Suppressor macrophage treated with lipopolysaccharide for 1 hour (primary cell): Measurements from ENCODE around the gene GLRX3.
A peak's percentile ranks its signal among the peaks of the same experiment; 100 is the strongest.

Experiments
- DNase-seq, 3 donors: peaks; one replicate each; pipeline ENCODE4 v3.0.0-alpha.2; 2020 to 2022

Gene GLRX3

DNA sequence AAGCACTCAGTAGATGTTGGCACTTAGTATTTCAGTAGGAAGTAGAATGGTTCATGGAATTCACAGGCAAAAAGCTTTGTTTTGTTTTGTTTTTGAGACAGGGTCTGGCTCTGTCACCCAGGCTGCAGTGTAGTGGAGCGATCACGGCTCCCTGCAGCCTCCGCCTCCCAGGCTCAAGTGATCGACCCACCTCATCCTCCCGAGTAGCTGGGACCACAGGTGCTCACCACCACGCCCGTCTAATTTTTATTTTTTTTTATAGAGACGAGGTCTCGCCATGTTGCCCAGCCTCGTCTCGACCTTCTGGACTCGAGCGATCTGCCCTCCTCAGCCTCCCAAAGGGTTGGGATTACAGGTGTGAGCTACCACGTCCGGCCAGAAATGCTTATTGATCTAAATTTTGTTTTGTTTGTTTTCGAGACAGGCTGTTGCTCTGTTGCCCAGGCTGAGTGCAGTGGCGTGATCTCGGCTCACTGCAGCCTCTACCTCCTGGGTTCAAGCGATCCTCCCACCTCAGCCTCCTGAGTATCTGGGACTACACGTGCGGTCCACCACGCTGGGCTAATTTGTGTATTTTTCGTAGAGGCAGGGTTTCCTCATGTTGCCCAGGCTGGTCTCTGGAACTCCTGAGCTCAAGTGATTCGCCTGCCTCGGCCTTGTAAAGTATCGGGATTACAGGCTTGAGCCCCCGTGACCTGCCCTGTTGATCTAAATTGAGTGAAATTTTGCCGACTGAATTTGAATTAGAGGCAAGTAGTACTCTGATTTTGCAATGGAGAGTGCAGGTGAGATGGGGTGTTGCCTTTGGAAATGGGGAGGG lies 1.7 kb downstream of the GLRX3 start:
- DNase-seq: no peak

DNA sequence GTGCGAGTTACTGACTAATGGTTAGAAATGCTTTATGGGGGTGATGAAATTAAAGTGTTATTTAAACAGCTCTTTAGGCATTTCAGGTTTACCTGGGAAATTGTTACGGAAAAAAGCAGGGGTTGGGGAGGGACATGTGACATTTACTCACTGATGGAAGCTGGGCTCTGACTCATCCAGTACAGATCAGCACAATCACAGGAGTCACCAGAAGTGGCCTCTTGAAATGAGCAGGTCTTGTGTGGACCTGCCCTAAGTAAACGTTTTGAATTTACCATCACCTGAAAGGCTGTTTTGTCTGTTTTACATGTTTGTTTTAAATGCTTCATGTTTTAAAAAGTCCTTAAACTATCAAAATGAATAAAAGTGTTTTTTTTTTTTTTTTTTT lies 2.3 kb downstream of the GLRX3 start:
- DNase-seq: peak; percentile 61 to 71 (median 70)

DNA sequence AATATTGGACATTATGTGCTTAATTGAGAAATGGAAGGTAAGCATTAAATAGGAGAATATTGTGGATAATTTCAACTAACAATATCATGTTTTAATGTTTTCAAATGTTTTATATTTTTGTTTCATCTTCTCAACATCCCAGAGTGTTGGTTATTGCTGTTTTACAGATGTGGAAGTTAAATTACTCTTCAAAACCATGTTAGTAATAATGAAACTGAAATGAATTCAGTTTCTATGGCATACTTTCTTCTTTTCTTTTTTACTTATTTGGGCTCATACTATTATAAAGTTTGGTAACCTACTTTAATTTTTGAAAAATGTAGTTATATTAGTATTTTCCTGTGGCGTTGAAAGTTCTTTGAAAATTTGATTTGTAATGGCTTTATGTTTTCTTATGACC lies 4.2 kb downstream of the GLRX3 start:
- DNase-seq: peak in 2 of 3 donors; percentile 36 to 56

DNA sequence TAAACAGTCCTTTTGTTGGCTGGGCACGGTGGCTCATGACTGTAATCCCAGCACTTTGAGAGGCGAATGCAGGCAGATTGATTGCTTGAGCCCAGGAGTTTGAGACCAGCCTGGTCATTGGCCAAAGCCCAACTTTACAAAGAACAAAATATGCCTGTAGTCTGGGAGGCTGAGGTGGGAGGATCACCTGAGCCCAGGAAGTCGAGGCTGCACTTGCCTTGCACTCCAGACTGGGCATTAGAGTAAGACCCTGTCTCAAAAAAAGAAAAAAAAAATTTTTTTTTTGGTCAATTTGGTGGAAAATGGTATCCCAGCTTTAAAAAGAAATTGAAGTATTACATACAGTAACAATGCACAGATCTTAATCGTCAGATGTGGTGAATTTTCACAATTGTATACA lies 4.8 kb downstream of the GLRX3 start:
- no peak for DNase-seq

DNA sequence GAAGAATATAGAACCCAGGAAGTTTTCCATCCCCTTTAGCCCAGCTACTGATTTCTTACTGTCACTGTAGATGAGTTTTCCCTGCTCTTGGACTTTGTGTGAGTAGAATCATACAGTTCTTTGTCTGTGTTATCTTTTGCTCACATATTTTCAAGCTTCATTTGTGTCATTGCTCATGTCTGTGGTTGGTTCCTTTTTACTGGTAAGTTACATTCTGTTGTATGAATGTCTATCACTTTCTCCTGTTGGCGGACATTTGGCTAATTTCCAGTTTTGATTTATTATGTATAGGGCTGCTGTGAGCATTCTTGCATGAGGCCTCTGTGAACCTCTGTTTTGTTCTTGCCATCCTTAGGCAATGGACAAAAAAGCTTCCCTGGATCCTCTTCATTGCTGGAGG lies 5.3 kb downstream of the GLRX3 start:
- no peak for DNase-seq

DNA sequence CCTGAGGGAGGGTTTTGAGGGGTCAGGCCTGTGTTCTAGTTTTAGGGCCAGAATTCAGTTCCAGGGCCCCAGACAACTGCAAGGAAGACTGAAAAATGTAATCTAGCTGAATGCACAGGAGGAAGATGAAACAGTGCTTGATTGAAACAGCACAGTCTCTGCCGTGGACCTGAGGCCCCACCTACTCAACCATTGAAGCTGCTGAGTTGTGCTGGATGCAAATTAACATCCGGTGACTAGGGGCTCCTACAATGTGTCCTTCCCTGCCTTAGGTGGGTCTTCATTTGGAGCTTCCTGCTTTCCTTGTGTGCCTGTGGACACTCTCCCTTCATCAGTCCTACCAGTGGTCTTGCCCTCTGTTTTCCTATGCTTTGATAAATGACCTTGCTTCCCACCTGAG lies 5.7 kb downstream of the GLRX3 start:
- DNase-seq: no peak

DNA sequence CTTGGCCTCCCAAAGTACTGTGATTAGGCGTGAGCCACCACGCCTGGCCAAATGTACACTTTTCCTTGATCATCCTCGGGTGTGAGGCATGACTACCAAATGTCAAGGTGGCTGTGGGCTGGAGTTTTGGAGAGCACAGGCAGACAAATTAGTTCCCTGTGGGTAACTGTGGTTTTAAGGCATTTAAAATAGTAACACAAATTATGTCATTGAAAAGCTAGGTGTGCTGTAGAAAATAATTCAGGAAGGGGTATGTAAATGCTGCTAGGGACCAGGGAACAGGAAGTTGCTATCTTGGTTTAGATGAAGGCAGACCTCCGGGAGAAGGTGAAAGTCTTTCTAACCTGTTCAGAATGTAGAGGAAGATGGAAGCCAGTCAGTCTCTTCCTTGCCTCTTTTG lies 9.9 kb downstream of the GLRX3 start:
- no peak for DNase-seq

DNA sequence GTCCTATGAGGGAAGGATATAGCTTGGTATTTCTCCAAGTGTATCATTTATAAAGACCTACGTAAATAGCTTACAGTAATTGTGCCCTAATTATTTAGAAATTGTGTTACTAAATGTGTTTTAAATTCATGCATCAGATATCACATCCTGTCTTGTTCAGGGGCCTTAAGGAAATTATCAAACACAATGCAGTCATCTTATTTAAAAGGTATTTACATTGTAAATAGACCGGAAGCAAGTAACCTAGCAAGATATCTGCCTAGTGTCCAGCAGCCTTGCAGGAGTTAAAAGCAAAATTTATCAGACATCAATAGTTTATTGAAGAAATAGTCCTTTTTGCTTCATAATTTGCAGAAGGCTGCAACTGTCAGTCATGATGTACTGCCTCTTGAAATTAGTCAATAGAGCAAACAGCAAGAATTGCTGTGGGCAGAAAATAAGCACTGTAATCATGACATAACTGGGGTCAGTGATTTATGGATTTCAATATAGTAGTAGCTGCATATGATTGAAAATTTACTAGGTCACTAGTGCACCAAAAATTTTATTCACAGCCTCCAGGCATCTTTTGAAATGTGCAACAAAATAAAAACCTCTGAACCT lies 23.1 kb downstream of the GLRX3 start:
- DNase-seq: no peak

DNA sequence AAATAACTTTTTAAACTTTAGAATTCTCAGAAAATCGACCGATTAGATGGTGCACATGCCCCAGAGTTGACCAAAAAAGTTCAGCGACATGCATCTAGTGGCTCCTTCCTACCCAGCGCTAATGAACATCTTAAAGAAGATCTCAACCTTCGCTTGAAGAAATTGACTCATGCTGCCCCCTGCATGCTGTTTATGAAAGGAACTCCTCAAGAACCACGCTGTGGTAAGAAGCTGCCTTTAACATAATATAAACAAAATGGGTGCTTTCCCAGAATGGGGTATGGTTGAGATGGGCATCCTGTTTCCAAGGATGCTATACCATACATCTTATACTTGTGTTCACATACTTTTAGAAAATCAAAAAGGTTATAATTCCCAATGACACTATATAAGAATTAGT lies 24.6 kb downstream of the GLRX3 start:
- DNase-seq: no peak

DNA sequence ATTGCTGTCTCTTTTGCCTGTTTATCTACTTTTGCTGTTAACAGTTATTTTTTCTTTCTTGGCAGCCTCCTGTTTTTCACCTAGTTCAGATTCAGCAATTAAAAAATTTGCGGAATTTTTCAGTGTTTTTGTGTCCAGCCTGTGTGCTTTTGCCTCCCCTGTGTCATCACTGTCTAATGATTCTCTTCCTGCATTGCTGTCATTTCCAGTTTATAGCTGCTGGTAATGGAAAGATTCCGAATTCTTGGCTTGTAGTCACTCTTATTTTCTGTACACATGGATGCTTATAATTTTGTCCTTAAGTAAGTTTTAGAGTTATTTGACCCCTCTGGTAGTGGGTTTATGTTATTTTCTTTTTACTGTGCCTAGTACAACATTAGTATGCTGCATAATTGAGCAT lies 25.1 kb downstream of the GLRX3 start:
- no peak for DNase-seq

DNA sequence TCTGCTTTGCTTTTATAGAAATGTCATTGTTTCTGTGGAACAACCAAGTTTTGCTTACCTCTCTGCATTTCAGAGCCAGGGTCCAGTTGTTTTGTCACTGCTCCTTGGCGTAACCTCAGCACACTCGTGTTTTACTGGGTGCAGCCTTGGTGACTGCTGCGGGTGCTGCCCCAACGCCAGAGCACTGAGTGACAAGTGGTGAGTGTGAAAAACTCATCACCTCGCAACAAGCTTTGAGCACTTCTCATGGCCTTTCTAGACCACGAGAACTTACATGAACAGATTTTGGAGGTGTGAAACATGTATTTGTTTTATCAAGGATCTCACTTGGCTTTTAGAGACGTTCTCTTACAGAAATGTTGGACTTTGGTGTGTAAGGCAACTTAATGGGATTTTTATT lies 31.0 kb downstream of the GLRX3 start:
- DNase-seq: no peak

DNA sequence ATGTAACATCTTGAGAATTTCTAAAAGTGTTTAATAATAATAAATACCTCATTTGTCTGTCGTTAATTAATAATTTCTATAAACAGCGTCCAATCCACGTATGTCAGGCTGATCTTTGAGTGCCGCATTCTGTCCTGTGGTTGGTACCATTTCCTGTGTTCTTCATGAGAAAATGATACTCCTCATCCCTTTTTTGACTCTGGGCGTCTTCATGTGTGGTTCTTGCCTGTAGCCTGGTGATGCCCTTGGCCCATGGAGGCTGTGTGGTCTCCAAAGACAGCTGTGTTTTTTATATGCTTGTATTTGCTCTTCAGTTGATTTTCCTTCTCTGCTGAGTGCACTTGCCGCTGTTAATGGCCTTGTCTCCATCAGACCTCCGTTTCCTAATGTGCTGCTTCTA lies 31.5 kb downstream of the GLRX3 start:
- no peak for DNase-seq

DNA sequence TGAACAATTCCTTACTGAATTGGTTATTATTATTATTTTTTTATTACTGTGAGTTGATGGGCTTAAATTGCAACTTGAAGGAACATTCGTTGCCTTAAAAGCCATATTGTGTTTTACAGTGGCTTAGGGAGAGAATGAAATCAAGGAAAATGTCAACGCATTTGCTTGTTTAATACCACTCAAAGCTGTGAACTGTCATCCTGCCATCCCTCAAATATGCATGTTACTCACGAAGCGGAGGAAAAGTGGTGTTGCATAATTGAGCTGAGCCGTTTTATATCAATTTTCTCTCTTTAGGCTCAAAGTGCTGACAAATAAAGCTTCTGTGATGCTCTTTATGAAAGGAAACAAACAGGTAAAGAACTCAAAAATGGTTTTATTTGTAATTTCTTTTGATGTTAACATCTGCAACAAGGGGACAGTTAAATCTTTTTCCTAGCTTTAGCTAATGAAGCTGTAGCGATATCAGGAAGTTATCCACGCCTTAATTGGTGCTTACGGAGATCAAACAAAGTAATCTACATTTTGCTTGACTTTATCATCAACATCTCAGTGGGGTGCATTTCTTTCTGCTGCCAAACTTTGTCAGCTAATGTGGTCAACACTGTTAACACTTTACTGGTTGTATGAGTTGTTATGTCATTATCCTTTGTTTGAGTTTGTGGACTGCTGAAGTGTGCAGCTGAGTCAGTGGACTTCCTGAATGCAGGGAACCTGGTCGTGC lies 33.1 kb downstream of the GLRX3 start:
- DNase-seq: no peak

DNA sequence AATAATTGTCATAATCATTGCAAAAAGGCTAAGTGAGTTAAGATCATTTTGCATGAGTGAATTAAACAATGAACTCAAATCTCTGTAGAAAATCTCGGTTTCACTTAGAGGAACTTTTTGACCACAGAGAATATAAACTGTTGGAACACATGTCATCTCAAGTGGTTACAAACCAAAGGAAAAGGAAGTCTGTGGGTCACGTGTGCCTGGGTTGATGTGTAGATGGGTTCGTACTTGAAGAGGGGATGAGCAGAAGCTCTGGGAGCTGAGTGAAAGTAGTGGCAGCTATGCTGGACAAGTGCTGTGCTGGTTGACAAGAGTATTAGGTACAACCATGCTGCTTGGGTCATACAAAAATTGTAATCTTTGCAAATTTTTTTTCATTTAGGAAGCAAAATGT lies 35.0 kb downstream of the GLRX3 start:
- DNase-seq: peak; percentile 10 to 31 (median 20)

DNA sequence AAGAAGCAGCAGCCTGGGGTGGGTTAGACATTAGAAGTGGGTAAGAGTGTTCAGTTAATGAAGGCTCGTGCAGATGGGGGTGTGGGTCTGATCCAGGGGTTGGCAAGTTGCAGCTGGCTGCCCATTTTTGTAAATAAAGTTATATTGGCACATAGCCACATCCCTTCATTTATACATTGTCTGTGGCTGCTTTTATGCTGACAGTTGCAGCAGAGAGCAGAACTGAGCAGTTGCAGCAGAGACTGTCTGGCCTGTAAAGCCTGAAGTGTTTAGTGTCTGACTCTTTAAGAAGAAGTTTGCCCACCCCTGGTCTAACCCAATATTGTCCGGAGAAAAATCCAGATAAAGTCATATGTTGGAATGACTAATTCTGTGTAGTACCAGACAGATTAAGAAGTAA lies 38.1 kb downstream of the GLRX3 start:
- DNase-seq: no peak

DNA sequence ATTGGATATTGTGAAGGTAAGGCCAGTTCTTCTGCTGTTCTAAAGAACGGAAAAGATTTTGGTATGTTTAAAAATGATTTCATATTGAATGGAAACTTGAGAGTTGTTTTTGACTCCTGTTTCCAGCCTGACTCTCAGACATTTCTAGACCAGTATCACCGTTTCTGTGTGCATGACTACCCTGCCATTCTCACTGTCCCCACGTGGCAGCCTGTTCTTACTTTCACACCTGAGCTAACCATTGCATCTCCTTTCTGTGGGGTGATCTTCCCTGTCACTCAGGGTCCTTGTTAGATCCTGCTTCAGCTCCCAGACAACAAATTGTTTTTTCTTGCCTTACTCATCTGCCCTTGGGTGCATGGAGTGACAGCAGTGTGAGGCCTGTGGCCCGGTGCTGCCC lies 38.9 kb downstream of the GLRX3 start:
- no peak for DNase-seq

DNA sequence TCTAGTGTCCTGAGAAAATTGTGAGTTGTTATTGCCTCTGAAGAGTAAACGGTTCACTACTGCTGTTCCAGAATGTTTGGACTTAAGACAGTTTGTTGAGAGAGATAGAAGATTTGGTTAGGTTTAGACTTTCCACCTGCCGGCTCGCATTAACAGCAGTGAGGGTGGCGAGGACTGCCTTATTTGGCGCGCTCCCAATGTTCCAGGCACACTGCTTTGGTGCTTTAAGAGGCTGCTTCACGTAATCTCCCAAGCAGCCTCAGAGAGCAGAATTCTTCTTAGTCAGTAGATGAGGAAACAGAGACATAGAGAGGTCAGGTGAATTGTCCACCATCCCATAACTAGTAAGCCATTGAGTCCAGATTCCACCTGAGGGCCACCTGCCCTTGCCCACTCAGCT lies 41.1 kb downstream of the GLRX3 start:
- no peak for DNase-seq

DNA sequence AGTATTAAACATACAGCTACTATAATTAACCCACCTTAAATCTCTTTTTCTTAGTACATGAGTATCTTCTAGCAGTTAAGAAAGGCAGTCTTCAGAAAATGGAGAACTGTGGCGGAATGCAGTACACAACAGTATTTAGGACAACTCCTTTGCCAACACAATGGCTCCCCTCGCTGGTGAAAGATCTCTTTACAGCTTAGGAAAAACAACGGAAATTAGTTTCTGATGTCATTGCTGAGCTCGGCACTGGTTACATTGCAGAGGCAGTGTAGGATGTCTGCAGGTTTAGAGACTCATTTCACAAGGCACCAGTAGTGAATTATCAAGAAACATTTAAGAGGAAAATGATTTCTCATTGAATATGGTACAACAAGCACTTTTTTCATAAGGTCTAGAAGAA lies 43.4 kb downstream of the GLRX3 start:
- peak; percentile 46 to 53 (median 51) for DNase-seq

DNA sequence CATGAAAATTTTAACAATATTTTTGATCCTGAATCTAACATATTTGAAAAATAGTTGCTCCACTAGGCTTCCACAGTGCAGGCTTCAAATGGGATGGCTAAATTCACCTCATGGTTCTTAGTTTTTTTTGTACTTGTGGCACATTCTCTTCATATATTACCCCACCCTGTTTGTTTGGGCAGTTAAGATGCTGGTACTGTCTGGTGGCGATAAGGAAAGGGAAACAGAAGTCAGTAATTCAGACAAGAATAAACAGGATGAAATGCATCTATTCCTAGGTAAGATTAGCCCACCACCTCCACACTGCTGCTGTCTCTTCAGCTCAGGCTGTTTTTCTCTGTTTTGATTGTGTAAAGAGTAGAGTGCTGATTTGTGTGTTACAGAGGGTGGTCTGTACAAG lies 44.2 kb downstream of the GLRX3 start:
- DNase-seq: no peak

DNA sequence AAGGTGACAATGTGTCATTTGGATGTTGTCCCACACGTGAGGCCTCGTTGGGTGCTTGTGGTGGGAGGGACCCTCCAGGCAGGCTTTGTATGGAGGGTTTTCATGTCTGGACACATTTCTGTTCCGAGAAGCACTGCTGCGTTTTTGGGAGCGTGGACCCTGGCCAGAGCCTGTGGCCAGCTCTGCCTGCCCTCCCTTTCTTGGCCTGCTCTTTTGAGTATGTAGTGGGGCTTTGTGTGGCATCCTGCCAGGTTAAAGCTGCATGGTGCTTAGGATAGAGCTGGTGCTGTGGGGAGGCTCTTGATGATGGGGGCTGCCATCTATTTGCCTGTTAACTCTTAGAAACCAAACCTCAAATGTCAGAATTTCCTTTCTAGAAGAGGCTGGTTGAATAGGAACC lies 45.7 kb downstream of the GLRX3 start:
- DNase-seq: no peak

DNA sequence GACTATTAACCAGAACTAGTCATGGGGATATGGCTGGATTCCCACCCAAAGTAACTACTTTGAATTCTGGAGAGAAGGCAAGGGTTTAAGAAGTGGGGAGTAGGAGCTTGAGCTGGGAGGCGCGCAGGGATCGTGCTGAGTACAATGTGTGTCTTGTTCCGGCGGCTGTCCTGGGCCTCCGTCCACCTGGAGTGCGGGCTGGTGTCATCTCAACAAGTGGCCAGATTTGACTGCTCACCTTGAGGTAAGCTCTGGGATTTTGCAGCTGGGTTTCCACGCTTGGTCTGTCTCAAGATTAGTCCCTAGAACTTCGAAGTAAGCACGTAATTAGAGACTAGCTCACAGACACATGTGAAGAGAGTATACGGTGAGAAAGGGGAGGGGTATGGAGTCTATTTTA lies 49.4 kb downstream of the GLRX3 start:
- no peak for DNase-seq

DNA sequence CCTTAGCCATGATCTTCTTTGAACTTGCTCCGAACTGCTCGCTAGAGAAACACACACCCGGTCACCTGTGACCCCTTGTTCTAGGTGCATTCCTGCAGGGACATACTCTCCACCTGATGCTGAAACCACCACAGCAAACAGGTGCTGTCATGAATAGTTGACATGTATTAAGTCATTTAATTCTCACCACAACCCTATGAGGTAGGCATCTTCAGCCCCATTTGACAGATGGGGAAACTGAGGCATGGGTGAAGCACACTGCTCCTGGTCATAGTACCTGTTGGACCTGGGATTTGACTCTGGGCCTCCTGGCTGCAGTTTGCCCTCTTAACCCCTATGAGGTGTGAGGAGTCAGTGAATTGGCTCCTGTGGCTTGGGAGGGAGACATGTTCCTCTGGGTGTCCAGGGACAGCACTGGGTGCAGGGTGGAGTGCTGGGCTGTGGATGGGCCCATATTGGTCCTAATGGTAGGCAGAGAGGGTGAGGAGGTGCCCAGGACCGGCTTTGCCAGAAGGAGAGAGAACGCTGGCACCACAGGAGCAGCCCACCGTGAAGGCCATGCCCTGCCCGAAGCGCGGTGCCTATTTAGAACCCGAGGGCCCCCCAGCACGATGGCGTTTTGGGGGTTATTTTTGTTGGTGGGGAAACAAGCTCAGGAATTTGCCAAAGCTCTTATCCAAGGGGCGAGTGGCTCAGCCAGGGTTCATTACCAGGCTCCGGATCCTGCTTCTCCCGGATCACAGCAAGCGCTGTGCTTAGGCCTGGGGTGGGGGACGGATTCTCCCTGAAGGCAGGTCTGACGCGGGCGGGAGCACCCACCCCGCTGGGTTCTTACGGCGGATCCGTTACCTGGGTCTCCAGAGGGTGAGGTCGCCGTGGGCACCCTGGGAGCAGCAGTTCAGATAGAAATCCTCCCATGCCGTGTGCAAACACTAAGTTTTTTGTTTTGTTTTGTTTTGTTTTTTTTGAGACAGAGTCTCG lies 52.3 kb downstream of the GLRX3 start:
- no peak for DNase-seq

DNA sequence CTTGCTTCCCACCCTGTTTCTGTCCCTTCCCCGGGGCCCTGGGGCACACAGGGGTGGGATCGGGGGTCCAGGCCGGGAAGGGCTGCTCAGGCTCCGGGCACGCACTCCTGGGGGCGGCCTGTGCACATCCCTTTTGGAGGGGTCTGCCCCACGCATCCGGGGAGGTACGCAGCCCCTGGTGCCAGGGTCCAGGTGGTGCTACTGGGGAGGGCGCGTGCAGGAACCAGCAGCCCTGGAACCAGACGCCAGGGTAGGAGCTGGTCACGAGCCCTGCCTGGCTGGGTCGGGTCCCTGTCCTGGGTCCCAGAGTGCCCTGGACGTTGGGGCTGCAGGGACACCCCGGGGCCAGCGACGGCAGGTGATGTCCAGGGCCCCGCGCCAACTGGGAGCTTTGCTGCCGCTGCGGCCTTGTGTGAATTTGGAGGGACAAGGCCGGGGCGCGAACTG lies 53.4 kb downstream of the GLRX3 start:
- DNase-seq: no peak
